Neural crest cell (in vitro differentiated cells): ENCODE results near the gene NAPA. TPM values are rescaled to one million over a fixed set of nuclear protein-coding genes. Genes with fewer than 3 reads are reported as not detected.

Experiments used
- DNase-seq: peaks from one replicate; pipeline ENCODE4 v3.0.0; 2021; ENCODE audit warnings: low read depth, mixed read lengths, low spot score
- H3K27ac Mint-ChIP-seq: one replicate; pipeline ENCODE4 v1.8.0; 2021; ENCODE audit warnings: mild to moderate bottlenecking, mixed read lengths; ENCODE audit not compliant: unreplicated experiment
- H3K27me3 Mint-ChIP-seq: 2 replicates; pipeline ENCODE4 v1.8.0; 2021; ENCODE audit warnings: low read depth, mild to moderate bottlenecking, mixed read lengths
- H3K36me3 Mint-ChIP-seq: 2 replicates; pipeline ENCODE4 v1.8.0; 2021; ENCODE audit warnings: low read depth, mild to moderate bottlenecking, mixed read lengths
- H3K4me1 Mint-ChIP-seq: 2 replicates; pipeline ENCODE4 v1.8.0; 2021; ENCODE audit warnings: mixed read lengths
- H3K4me3 Mint-ChIP-seq: one replicate; pipeline ENCODE4 v1.8.0; 2021; ENCODE audit warnings: mild to moderate bottlenecking, mixed read lengths
- H3K9me3 Mint-ChIP-seq: 2 replicates; pipeline ENCODE4 v1.8.0; 2021; ENCODE audit warnings: mixed read lengths
- total RNA-seq: library from RNA; stranded (reverse); gene quantifications from 2 replicates; pipeline ENCODE4 v1.2.1, GENCODE V29; 2021
- TF ChIP-seq, protein P1 (sequence below): fragments of 200-600 bp; sonication (generic); conservative IDR thresholded peaks from 2 replicates; pipeline ENCODE4 v1.5.0; 2021; ENCODE audit warnings: antibody characterized with exemption, mild to moderate bottlenecking

Gene NAPA
- total RNA-seq, 1 donor from 2014 or later, result 67.2 TPM

DNA sequence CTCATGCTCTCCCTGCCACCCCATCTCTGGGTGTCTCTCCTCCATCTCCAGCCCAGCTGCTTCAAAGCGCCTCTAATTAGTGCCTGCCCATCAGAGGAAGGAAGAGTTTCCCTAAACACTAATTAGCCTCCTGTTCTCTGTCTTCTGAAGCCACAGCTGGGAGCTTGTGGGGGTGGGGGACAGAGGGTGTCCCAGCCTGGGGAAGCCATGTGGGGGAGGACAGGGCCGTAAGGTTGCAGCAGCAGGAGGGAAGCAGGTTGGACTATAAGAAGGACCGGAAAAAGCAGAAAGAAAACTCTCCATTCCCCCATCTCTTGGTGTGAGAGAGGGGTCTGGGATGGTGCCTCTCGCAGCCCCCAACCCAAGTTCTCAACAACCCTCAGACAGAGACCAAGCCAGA lies 69.3 kb downstream of the NAPA start:
- H3K4me3 Mint-ChIP-seq, result no peak overlapping the region
- H3K36me3 Mint-ChIP-seq, result no peaks in the 10 kb centered on the region
- DNase-seq, result no peak
- peaks cover 95% of the 10 kb centered on the region for H3K27me3 Mint-ChIP-seq
- no peaks in the 10 kb centered on the region for H3K9me3 Mint-ChIP-seq
- H3K27ac Mint-ChIP-seq, result no peak overlapping the region
- peaks cover 22% of the 10 kb centered on the region for H3K4me1 Mint-ChIP-seq
- TF ChIP-seq, protein P1, sequence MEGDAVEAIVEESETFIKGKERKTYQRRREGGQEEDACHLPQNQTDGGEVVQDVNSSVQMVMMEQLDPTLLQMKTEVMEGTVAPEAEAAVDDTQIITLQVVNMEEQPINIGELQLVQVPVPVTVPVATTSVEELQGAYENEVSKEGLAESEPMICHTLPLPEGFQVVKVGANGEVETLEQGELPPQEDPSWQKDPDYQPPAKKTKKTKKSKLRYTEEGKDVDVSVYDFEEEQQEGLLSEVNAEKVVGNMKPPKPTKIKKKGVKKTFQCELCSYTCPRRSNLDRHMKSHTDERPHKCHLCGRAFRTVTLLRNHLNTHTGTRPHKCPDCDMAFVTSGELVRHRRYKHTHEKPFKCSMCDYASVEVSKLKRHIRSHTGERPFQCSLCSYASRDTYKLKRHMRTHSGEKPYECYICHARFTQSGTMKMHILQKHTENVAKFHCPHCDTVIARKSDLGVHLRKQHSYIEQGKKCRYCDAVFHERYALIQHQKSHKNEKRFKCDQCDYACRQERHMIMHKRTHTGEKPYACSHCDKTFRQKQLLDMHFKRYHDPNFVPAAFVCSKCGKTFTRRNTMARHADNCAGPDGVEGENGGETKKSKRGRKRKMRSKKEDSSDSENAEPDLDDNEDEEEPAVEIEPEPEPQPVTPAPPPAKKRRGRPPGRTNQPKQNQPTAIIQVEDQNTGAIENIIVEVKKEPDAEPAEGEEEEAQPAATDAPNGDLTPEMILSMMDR, result no peak

DNA sequence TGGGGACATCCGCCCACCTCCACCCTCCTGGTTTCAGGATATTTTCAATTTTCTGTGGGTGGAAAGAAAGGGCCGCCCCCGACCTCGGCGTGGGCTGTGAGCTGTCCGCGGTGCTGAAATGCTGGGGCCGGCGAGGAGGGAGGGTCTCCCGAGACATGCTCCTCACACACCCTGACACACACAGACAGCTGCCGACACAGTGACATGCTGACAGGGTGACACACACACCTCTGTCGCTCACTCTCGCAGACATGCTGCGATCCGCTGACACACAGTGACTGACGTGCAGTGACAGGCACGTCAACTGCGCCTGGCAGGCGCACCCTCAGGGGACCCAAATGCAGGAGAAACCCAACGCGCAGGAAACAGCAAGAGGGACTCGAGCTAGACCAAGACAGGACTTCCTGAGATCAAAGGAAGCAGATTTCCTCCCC lies 70.5 kb downstream of the NAPA start:
- H3K4me3 Mint-ChIP-seq, result no peak overlapping the region
- no peaks in the 10 kb centered on the region for H3K36me3 Mint-ChIP-seq
- H3K4me1 Mint-ChIP-seq, result peaks cover 22% of the 10 kb centered on the region
- TF ChIP-seq, protein P1, result no peak
- no peak overlapping the region for H3K27ac Mint-ChIP-seq
- H3K9me3 Mint-ChIP-seq, result no peaks in the 10 kb centered on the region
- H3K27me3 Mint-ChIP-seq, result peaks cover 90% of the 10 kb centered on the region
- peak; percentile 59 for DNase-seq

DNA sequence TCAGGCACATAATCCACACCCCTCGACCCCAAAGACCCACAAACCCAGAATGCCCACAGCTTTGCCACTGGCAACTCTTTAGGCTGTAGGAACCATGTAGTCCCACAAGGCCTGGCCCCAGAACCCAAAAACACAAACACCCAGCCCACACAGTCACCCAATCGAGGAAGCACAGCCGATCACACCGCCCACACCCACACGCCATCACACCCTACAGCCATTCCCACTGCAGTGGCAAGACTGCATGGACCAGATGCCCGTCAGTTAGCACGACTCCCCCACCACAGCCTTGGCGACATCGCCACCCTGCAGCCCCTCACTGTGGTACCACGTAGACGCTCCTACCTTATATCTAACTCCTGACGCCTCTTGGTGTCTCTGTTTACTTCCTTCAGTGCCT lies 71.5 kb downstream of the NAPA start:
- no peak for DNase-seq
- no peaks in the 10 kb centered on the region for H3K36me3 Mint-ChIP-seq
- no peak overlapping the region for H3K27ac Mint-ChIP-seq
- H3K4me3 Mint-ChIP-seq, result no peak overlapping the region
- peaks cover 86% of the 10 kb centered on the region for H3K27me3 Mint-ChIP-seq
- peaks cover 22% of the 10 kb centered on the region for H3K4me1 Mint-ChIP-seq
- H3K9me3 Mint-ChIP-seq, result no peaks in the 10 kb centered on the region
- TF ChIP-seq, protein P1, result no peak

DNA sequence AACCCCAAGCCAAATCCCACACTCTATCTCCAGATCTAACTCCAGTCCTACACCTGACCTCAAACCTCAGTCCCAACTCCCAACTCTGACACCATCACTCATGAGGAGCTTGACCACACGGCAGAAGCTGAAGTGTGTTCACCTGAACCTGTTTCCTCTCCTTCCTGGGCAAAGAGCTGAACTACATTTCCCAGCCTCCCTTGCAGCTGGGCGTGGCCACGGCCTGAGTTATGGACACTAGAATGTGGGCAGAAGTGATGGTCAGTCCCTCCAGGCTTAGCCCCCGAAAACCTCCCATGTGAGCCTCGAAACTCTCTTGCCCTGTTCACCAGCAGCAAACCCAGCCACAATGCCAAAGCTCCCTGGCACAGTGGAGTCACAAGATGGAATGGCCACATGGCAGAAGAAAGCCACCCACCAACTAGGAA lies 76.1 kb downstream of the NAPA start:
- no peak for DNase-seq
- Mint-ChIP-seq H3K36me3 (no peaks in the 10 kb centered on the region), H3K27ac (no peak overlapping the region), H3K9me3 (no peaks in the 10 kb centered on the region), H3K4me1 (peaks cover 8% of the 10 kb centered on the region), H3K27me3 (peaks cover 55% of the 10 kb centered on the region), H3K4me3 (no peak overlapping the region)
- TF ChIP-seq, protein P1, result no peak

Other genes with a start within 250 kb of the NAPA start
- gene INAFM1, start 240.2 kb downstream of the NAPA start, total RNA-seq, result 10.2 and 10.6 TPM in 2 replicates
- 0.44 TPM in 1 of 2 replicates, not detected in the other for gene C5AR1, start 205.2 kb downstream of the NAPA start, total RNA-seq
- not detected in 2 replicates for gene C5AR2, start 182.9 kb downstream of the NAPA start, total RNA-seq
- 31.6 and 32.4 TPM in 2 replicates for gene DHX34, start 165.7 kb downstream of the NAPA start, total RNA-seq
- 99.9 and 109 TPM in 2 replicates for gene MEIS3, start 95.5 kb downstream of the NAPA start, total RNA-seq
- gene SLC8A2, start 43.2 kb downstream of the NAPA start, total RNA-seq, result 0.61 and 0.70 TPM in 2 replicates
- gene KPTN, start 30.8 kb downstream of the NAPA start, total RNA-seq, result 30.0 and 30.2 TPM in 2 replicates
- gene ZNF541, start 58.1 kb upstream of the NAPA start, total RNA-seq, result not detected in 2 replicates
- 28.5 and 28.9 TPM in 2 replicates for gene BICRA, start 94.1 kb upstream of the NAPA start, total RNA-seq
- 0.30 and 0.47 TPM in 2 replicates for gene EHD2, start 198.4 kb upstream of the NAPA start, total RNA-seq
- 285 and 304 TPM in 2 replicates for gene NOP53, start 230.5 kb upstream of the NAPA start, total RNA-seq